PC-3 (cell line): Measurements from ENCODE around the gene FARS2. TPM values are rescaled to one million over a fixed set of nuclear protein-coding genes. Genes with fewer than 3 reads are reported as not detected.

Experiments
- ATAC-seq: fragments of 200-7000 bp; cut with Tn5 transposase; 2 replicates; pipeline ENCODE4 v1.9.1; 2020; ENCODE audit warnings: mild to moderate bottlenecking, moderate library complexity
- BruUV-seq: library from RNA; stranded (reverse); fragments of 400-500 nt; replicated peaks from 2 replicates; lab custom pipeline; 2021; lab: Mats Ljungman, UMichigan
- CTCF ChIA-PET: fragments of 300-600 bp; sonication (Branson Sonifier 250); formaldehyde crosslinking; loops from one replicate; lab custom pipeline; 2022; ENCODE audit warnings: antibody characterized with exemption; lab: Charles Lee
- POLR2A ChIA-PET: fragments of 300-600 bp; sonication (Branson Sonifier 250); formaldehyde crosslinking; loops from one replicate; lab custom pipeline; 2022; ENCODE audit warnings: antibody characterized with exemption; ENCODE audit not compliant: unreplicated experiment; lab: Charles Lee
- DNase-seq: peaks from one replicate; pipeline ENCODE4 v3.0.0-alpha.2; 2015
- H2AFZ ChIP-seq: fragments of 300-600 bp; sonication (generic); 2 replicates; pipeline ENCODE4 v1.6.0; 2016; ENCODE audit warnings: antibody characterized with exemption, low read length
- H3F3A ChIP-seq: fragments of 300-600 bp; sonication (generic); one replicate; pipeline ENCODE4 v1.6.0; 2017; ENCODE audit warnings: antibody characterized with exemption, low read length, control low read depth, mild to moderate bottlenecking; ENCODE audit not compliant: unreplicated experiment
- H3K27ac ChIP-seq: fragments of 300-600 bp; sonication (generic); 2 replicates; pipeline ENCODE4 v1.5.1; 2016; ENCODE audit warnings: mild to moderate bottlenecking, low read length
- H3K27me3 ChIP-seq: fragments of 300-600 bp; sonication (generic); 2 replicates; pipeline ENCODE4 v1.6.1; 2016; ENCODE audit warnings: low read length, mixed read lengths
- H3K36me3 ChIP-seq: fragments of 300-600 bp; sonication (generic); 2 replicates; pipeline ENCODE4 v1.6.1; 2016; ENCODE audit warnings: low read depth, mixed run types, low read length, mixed read lengths
- H3K4me1 ChIP-seq: fragments of 300-600 bp; sonication (generic); 2 replicates; pipeline ENCODE4 v1.5.1; 2016; ENCODE audit warnings: low read length; ENCODE audit not compliant: insufficient read depth
- H3K4me2 ChIP-seq: fragments of 300-600 bp; sonication (generic); 2 replicates; pipeline ENCODE4 v1.6.0; 2016; ENCODE audit warnings: low read length
- H3K4me3 ChIP-seq: fragments of 300-600 bp; sonication (generic); 2 replicates; pipeline ENCODE4 v1.5.1; 2016; ENCODE audit warnings: mild to moderate bottlenecking, low read length, mixed read lengths
- H3K79me2 ChIP-seq: fragments of 300-600 bp; sonication (generic); 2 replicates; pipeline ENCODE4 v1.6.1; 2017; ENCODE audit warnings: low read length, mixed read lengths
- H3K9ac ChIP-seq: fragments of 300-600 bp; sonication (generic); 2 replicates; pipeline ENCODE4 v1.6.0; 2016; ENCODE audit warnings: mild to moderate bottlenecking, low read length
- H3K9me2 ChIP-seq: fragments of 300-600 bp; sonication (generic); replicated peaks from 2 replicates; pipeline ENCODE4 v1.6.1; 2016; ENCODE audit warnings: mixed run types, low read length, mixed read lengths
- H3K9me3 ChIP-seq: fragments of 300-600 bp; sonication (generic); 2 replicates; pipeline ENCODE4 v1.6.1; 2016; ENCODE audit warnings: low read length, mixed read lengths
- H4K20me1 ChIP-seq: fragments of 300-600 bp; sonication (generic); 2 replicates; pipeline ENCODE4 v1.6.1; 2016; ENCODE audit warnings: low read length, mixed read lengths
- CTCF ChIP-seq: fragments of 300-600 bp; sonication (generic); conservative IDR thresholded peaks from 2 replicates; pipeline ENCODE4 v1.5.1; 2017; ENCODE audit warnings: antibody characterized with exemption, low read depth, mild to moderate bottlenecking, low read length
- EZH2 ChIP-seq: fragments of 300-600 bp; sonication (generic); IDR thresholded peaks from one replicate; pipeline ENCODE4 v1.6.1; 2017; ENCODE audit warnings: antibody characterized with exemption, mild to moderate bottlenecking, low read length; ENCODE audit not compliant: unreplicated experiment
- EZH2phosphoT487 ChIP-seq: fragments of 300-600 bp; sonication (generic); IDR thresholded peaks from 2 replicates; pipeline ENCODE4 v1.6.1; 2018; ENCODE audit warnings: mild to moderate bottlenecking, antibody characterized with exemption, low read length, borderline replicate concordance
- intact Hi-C: fragments of 100-400 bp; cut with micrococcal nuclease; formaldehyde crosslinking; loops from 2 replicates; pipeline ENCODE4 v1.9.0; 2023
- total RNA-seq: library from RNA; depleted of rRNA; stranded (reverse); fragments of >200 nt; gene quantifications from 2 replicates; pipeline ENCODE4 v1.2.3, GENCODE V29; 2014

FARS2 gene
- total RNA-seq, 1 experiment from 2014 or later, result 23.0 TPM

DNA sequence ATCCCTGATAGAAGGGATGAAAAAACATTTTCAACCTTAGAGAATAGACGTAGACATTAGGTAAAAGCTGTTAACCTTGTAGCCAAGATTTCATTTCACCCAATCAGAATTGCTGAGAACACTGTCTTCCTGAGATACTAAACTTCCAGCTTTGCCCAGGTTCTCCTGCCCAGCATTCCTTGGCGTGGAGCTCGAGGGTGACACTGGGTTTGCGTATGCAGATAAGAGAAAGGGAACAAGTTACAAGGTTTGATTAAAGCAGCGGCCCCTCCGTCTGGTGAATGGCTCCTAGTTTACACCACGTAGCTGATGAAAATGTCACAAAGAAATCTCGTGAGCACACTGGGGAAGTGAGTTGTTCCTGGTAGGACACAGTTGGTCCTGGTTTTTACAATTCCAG is 247.8 kb downstream of the FARS2 start:
- H3K9me3 ChIP-seq, result no peaks in the 10 kb centered on the region
- POLR2A ChIA-PET, result interaction anchor here (0.7 kb wide), 2 partner anchors 13 to 248 kb away, joined by 3 to 4 read pairs; partner anchors contain the start of gene LYRM4
- H3K9me2 ChIP-seq, result no peaks in the 10 kb centered on the region
- H3K4me1 ChIP-seq, result peaks cover 17% of the 10 kb centered on the region
- H3K9ac ChIP-seq, result no peak overlapping the region
- intact Hi-C loops, result no loop called here
- no peak overlapping the region for H3K4me2 ChIP-seq
- no peak overlapping the region for H3K27ac ChIP-seq
- no peaks in the 10 kb centered on the region for H3K79me2 ChIP-seq
- ATAC-seq (no peak), DNase-seq (no peak)
- no peak for TF ChIP-seq EZH2
- TF ChIP-seq CTCF, result no peak
- no peak for TF ChIP-seq EZH2phosphoT487
- H4K20me1 ChIP-seq, result no peaks in the 10 kb centered on the region
- H2AFZ ChIP-seq, result no peak overlapping the region
- no peak overlapping the region for H3K4me3 ChIP-seq
- H3F3A ChIP-seq, result no peaks in the 10 kb centered on the region
- BruUV-seq, result no TSS peak
- no peaks in the 10 kb centered on the region for H3K36me3 ChIP-seq
- CTCF ChIA-PET, result no interaction called here
- no peaks in the 10 kb centered on the region for H3K27me3 ChIP-seq

DNA sequence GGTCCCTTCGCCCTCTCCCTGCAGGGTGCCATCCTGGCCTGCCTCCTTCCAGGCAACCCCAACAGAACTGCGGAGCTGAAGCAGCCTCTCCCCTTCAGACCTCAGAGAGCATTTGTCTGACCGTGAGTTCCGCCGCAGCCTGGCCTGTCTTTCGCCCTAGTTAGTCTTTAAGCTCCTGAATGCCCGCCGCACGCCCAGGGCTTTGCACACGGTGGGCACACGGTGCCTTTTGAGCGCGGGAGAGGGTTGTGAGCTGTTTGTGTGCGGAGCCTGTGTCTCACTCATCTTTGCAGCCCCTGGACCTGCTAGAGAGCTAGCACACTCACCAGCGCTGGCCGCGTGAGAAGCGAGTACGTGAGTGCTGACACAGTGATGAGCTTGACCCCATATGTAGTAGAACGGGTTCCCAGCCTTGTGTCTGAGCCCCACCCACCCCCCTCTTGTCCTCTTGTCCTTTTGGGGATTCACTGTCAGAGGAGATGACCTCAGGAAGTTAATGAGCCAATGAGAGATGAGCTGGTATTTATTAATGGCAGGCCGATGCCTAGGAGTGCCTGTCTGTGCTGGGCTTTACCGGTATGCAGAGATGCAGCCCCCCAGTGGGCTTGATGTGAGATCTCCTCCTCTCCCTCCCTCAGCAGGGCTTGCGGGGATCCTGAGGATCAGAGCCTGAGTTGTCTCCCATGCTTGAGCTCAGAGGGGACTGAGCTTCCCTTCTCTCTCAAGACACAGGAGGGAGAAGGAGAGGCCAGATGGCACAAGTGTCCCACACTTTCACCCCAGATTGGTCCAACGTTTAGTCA is 249.2 kb downstream of the FARS2 start:
- H3K4me2 ChIP-seq, result no peak overlapping the region
- H3K27ac ChIP-seq, result no peak overlapping the region
- H4K20me1 ChIP-seq, result no peaks in the 10 kb centered on the region
- BruUV-seq, result no TSS peak
- ChIA-PET CTCF (no interaction called here), POLR2A (interaction anchor here (0.5 kb wide), 1 partner anchor 40 kb away, joined by 3 read pairs; no protein-coding TSS in a partner anchor)
- no peaks in the 10 kb centered on the region for H3K9me3 ChIP-seq
- no peaks in the 10 kb centered on the region for H3K36me3 ChIP-seq
- H3K4me1 ChIP-seq, result peaks cover 17% of the 10 kb centered on the region
- no peaks in the 10 kb centered on the region for H3F3A ChIP-seq
- no peak for TF ChIP-seq CTCF
- TF ChIP-seq EZH2phosphoT487, result no peak
- TF ChIP-seq EZH2, result no peak
- no peak overlapping the region for H3K4me3 ChIP-seq
- no peak overlapping the region for H3K9ac ChIP-seq
- no peak overlapping the region for H2AFZ ChIP-seq
- no peak for DNase-seq
- no peaks in the 10 kb centered on the region for H3K27me3 ChIP-seq
- no peak for ATAC-seq
- no peaks in the 10 kb centered on the region for H3K9me2 ChIP-seq
- intact Hi-C loops, result no loop called here
- no peaks in the 10 kb centered on the region for H3K79me2 ChIP-seq

DNA sequence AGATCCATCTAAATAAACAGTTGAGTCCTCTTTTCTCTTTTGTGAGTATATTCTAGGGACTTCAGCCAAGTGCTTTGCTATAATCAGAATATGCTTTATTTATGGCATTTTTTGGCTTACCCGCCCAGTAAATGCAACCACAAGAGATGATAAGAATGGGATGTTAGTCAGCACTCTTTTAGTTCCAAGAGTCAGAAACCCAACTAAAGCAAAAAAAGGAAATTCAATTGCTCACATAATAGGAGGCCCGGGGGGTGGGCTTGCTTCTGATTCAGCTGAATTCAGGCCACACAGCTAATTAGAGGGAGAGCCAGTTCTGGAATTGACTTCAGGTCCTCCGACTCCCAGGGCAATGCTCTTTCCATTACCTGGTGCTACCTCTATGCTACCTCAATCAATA is 250.6 kb downstream of the FARS2 start:
- Histone ChIP-seq H4K20me1 (no peaks in the 10 kb centered on the region), H3K4me1 (peaks cover 17% of the 10 kb centered on the region), H2AFZ (no peak overlapping the region), H3K27ac (0 out of 2 replicates have a peak overlapping the region, but pooled peaks have one; percentile 35), H3K4me2 (peak overlapping the region; percentile 33), H3K9me3 (no peaks in the 10 kb centered on the region), H3K4me3 (no peak overlapping the region), H3F3A (no peaks in the 10 kb centered on the region), H3K9ac (no peak overlapping the region), H3K79me2 (no peaks in the 10 kb centered on the region), H3K36me3 (no peaks in the 10 kb centered on the region), H3K27me3 (no peaks in the 10 kb centered on the region), H3K9me2 (no peaks in the 10 kb centered on the region)
- TF ChIP-seq EZH2phosphoT487 (no peak), EZH2 (no peak), CTCF (no peak)
- intact Hi-C loops, result no loop called here
- DNase-seq (peak; percentile 76), ATAC-seq (peak; percentile 86)
- BruUV-seq, result no TSS peak
- ChIA-PET CTCF (no interaction called here), POLR2A (no interaction called here)
